NT2/D1 (cell line): ENCODE data around the gene CACNA2D4.

Experiments
- DNase-seq: peaks from one replicate; pipeline ENCODE4 v3.0.0-alpha.2; 2011; ENCODE audit warnings: low read depth, low spot score
- H3K27me3 ChIP-seq: 2 replicates; pipeline ENCODE4 v1.6.0; 2011; ENCODE audit warnings: mild to moderate bottlenecking; ENCODE audit not compliant: insufficient read length, insufficient read depth
- H3K36me3 ChIP-seq: 2 replicates; pipeline ENCODE4 v1.6.1; 2011; ENCODE audit warnings: mild to moderate bottlenecking, low read length, mixed read lengths; ENCODE audit not compliant: insufficient read depth, insufficient read length
- H3K4me1 ChIP-seq: 2 replicates; pipeline ENCODE4 v1.5.1; 2011; ENCODE audit not compliant: insufficient read depth, insufficient read length
- H3K4me3 ChIP-seq: 2 replicates; pipeline ENCODE4 v1.5.1; 2011; ENCODE audit warnings: low read depth; ENCODE audit not compliant: insufficient read length
- H3K9ac ChIP-seq: 2 replicates; pipeline ENCODE4 v1.6.0; 2011; ENCODE audit warnings: low read depth; ENCODE audit not compliant: insufficient read length
- H3K9me3 ChIP-seq: 2 replicates; pipeline ENCODE4 v1.5.1; 2011; ENCODE audit warnings: mild to moderate bottlenecking, low read length; ENCODE audit not compliant: insufficient read depth
- SUZ12 ChIP-seq: IDR thresholded peaks from 2 replicates; pipeline ENCODE4 v1.6.1; 2011; ENCODE audit not compliant: insufficient read length, insufficient read depth; ENCODE audit errors: extremely low read depth
- YY1 ChIP-seq: IDR thresholded peaks from 2 replicates; pipeline ENCODE4 v1.6.1; 2011; ENCODE audit not compliant: insufficient read length, insufficient read depth
- ZNF274 ChIP-seq: IDR thresholded peaks from 2 replicates; pipeline ENCODE4 v1.6.1; 2011; ENCODE audit warnings: mild to moderate bottlenecking, low read depth, low read length

The CACNA2D4 gene

DNA sequence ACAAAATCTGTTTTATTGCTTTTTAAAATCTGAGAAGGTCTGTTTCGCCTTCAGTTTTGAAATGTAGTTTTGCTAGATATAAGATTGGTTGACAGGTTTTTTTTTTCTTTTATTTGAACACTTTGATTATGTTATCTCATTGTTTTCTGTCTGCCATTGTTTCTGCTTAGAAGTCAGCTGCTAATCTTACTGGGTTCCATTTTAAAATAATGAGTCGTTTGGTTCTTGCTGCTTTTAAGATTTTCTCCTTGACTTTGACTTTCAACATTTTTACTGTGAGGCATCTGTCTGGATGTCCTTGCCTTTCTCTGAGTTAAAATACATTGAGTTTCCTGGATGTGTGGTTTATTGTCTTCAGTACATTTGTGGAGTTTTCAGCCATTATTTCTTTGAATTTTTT is 170.8 kb downstream of the CACNA2D4 start:
- no peak overlapping the region for H3K9ac ChIP-seq
- no peaks in the 10 kb centered on the region for H3K27me3 ChIP-seq
- peaks cover 33% of the 10 kb centered on the region for H3K9me3 ChIP-seq
- no peaks in the 10 kb centered on the region for H3K4me1 ChIP-seq
- H3K4me3 ChIP-seq, result no peak overlapping the region
- H3K36me3 ChIP-seq, result peaks cover 7% of the 10 kb centered on the region
- TF ChIP-seq YY1, result no peak
- TF ChIP-seq SUZ12, result no peak
- TF ChIP-seq ZNF274, result no peak
- no peak for DNase-seq

DNA sequence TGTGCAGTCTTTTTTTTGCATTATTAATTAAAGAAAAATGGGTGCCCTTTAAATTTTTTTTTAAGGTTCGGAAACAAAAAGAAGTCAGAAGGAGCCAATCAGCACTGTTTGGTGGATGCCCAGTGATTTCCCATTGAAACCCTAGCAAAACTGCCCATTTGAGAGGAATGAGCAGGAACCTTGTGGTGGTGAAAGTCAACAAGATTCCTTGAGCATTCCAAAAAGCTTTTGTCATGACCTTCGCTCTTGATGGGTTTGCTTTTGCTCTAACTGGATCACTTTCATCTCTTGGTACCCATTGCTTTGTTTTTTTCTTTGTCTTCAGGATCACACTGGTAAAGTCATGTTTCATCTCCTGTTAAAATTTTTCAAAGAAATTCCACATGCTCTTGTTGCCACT is 173.5 kb downstream of the CACNA2D4 start:
- Histone ChIP-seq H3K27me3 (no peaks in the 10 kb centered on the region), H3K4me3 (no peak overlapping the region), H3K9ac (no peak overlapping the region), H3K9me3 (peaks cover 33% of the 10 kb centered on the region), H3K36me3 (peaks cover 7% of the 10 kb centered on the region), H3K4me1 (no peaks in the 10 kb centered on the region)
- no peak for TF ChIP-seq YY1
- TF ChIP-seq ZNF274, result no peak
- TF ChIP-seq SUZ12, result no peak
- peak; percentile 74 for DNase-seq
